Activated T-cell treated with anti-CD3 and anti-CD28 coated beads, Interleukin-2, amount 50 U/mL, for 72 hours (primary cell): ENCODE results near the gene AK1. TPM values are rescaled to one million over a fixed set of nuclear protein-coding genes. Genes with fewer than 3 reads are reported as not detected.
A peak's percentile ranks its signal among the peaks of the same experiment; 100 is the strongest.
"Not testable (repeated sequence)": the region's sequence is repeated elsewhere in the genome, so short reads cannot be mapped to it uniquely, and the experiment has no call there.

Source experiments
- ATAC-seq, 2 donors: fragments of 150-1000 bp; cut with Tn5 transposase; replicated peaks in 1 of 2; 2 replicates each; pipeline ENCODE4 v1.10.0; 2021; ENCODE audit warnings: moderate library complexity in 2 of 2, mild to moderate bottlenecking in 1 of 2
- DNase-seq, 2 donors: peaks; one replicate each; pipeline ENCODE4 v3.0.0; 2021 to 2022; ENCODE audit warnings: mixed read lengths in 1 of 2
- H3K27ac Mint-ChIP-seq: one replicate; pipeline ENCODE4 v1.8.0; 2022; ENCODE audit warnings: mild to moderate bottlenecking, moderate library complexity, mixed read lengths
- H3K27me3 Mint-ChIP-seq: one replicate; pipeline ENCODE4 v1.8.0; 2022; ENCODE audit warnings: low read depth, mixed read lengths
- H3K36me3 Mint-ChIP-seq, 2 donors: one replicate each; pipeline ENCODE4 v1.8.0; 2022; ENCODE audit warnings: mixed read lengths in 2 of 2, mild to moderate bottlenecking in 1 of 2; ENCODE audit not compliant: insufficient read depth in 2 of 2
- H3K4me1 Mint-ChIP-seq: one replicate; pipeline ENCODE4 v1.8.0; 2022; ENCODE audit warnings: low read depth, mixed read lengths
- H3K4me3 Mint-ChIP-seq, 2 donors: one replicate each; pipeline ENCODE4 v1.8.0; 2022; ENCODE audit warnings: mild to moderate bottlenecking in 2 of 2, mixed read lengths in 2 of 2, moderate library complexity in 2 of 2
- H3K9me3 Mint-ChIP-seq, 2 donors: one replicate each; pipeline ENCODE4 v1.8.0; 2022; ENCODE audit warnings: mixed read lengths in 2 of 2
- total RNA-seq, 2 donors: library from RNA; stranded (reverse); gene quantifications; one replicate each; pipeline ENCODE4 v1.2.3, GENCODE V29; 2022

AK1 gene
- total RNA-seq, 2 donors from 2014 or later: 37.7 to 41.9 TPM

DNA sequence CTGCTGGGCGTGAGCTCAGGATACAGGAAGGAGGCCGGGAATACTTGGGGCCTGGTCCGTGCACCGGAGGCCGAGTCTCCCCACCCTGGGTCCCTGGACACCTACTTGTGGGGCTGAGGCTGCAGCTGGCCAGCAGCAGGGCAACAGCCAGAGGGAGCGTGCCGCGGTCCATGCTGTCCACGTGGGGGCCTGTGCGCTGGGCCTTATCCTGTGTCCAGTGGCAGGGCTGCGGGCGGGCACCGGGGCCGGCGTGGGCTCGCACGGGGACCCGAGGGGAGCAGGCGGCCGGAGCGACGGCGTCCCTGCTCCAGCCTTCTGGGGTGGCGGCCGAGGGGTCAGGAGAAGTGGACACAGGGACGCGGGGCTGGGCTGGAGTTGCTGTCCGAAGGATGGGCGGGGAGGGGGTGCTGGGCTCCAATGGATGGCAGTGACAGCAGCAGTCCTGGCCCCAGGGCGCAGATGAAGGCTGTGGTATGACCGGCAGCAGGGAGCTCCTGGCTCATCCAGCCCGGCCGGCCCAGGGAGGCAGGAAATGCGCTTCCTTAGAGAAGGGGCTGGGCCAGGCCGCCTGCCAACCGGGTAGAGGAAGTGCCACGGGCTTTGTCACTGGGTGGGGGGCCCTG lies 23.2 kb downstream of the AK1 start, which contains the start of gene ENG:
Gene ENG (minus strand): TSS at position 475 of the 623 bp plus-strand sequence. CDS start 303 bp downstream, at position 172.
- Mint-ChIP-seq H3K4me3 (peak within 1 kb of the TSS; percentile 92 to 93), H3K9me3 (peaks cover 4 to 6% of the 10 kb centered on the region in 2 donors), H3K27me3 (no peaks in the 10 kb centered on the region), H3K27ac (peak within 1 kb of the TSS; percentile 91), H3K4me1 (peaks cover 43% of the 10 kb centered on the region), H3K36me3 (peaks cover 3 to 7% of the 10 kb centered on the region in 2 donors)
- ATAC-seq (peak; percentile 65 to 80), DNase-seq (peak; percentile 41 to 55)

DNA sequence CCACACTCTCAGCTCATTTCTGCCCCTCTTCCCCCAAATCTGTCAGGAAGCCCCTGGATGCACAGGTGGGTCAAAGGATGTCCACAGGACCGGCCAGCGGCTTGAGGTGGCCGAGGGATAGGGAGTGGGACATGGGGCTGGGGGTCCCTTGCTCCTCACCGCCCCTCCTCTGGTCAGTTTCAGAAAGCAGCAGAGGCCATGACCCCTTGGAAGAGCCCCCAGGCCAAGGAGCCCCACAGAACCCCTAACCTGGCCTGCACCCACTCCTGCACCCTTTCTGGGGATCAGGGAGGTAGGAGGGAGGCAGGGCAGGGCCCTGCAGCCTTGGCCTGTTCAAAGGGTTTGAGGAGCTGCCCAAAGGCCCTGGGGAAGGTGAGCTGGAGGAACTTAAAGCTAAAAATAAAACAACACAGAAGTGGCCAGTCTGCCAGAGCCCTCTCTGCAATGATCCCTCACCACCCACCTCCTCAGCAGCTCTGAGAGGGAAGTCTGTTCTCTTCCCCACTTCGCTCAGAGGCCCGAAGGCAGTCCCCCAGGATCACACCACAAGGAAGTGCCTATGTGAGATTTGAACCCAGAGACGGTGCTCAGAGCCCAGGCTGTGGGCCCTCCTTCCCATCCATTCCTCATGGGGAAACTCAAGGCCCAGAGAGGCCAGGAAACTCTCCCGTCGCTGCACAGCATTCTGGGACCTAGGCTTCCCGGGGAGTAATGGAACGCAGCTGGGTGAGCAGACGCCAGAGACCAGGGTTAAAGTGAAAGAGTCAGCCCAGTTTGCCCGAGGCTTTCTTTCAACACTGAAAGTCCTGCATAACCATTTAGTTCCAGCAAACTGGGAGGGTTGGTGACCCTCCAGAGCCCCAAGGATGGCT lies 23.9 kb downstream of the AK1 start:
- peaks cover 43% of the 10 kb centered on the region for H3K4me1 Mint-ChIP-seq
- peak overlapping the region; percentile 92 to 93 for H3K4me3 Mint-ChIP-seq

GRCh38 chr9:127852829-127853228 lies 24.6 kb downstream of the AK1 start:
- no peaks in the 10 kb centered on the region for H3K27me3 Mint-ChIP-seq
- peaks cover 14 to 17% of the 10 kb centered on the region in 2 donors for H3K36me3 Mint-ChIP-seq
- ATAC-seq (no peak), DNase-seq (no peak)
- peaks cover 10 to 11% of the 10 kb centered on the region in 2 donors for H3K9me3 Mint-ChIP-seq
- H3K4me3 Mint-ChIP-seq: peak overlapping the region; percentile 18 to 92
- no peak overlapping the region for H3K27ac Mint-ChIP-seq
- H3K4me1 Mint-ChIP-seq: peaks cover 40% of the 10 kb centered on the region

More for the DNA sequence above, 23.9 kb downstream of the AK1 start:
- H3K27ac Mint-ChIP-seq: peak overlapping the region; percentile 91
- ATAC-seq: peak; percentile 32 to 36
- H3K9me3 Mint-ChIP-seq: peaks cover 10 to 11% of the 10 kb centered on the region in 2 donors
- no peaks in the 10 kb centered on the region for H3K27me3 Mint-ChIP-seq
- H3K36me3 Mint-ChIP-seq: peaks cover 11 to 15% of the 10 kb centered on the region in 2 donors
- DNase-seq: no peak

DNA sequence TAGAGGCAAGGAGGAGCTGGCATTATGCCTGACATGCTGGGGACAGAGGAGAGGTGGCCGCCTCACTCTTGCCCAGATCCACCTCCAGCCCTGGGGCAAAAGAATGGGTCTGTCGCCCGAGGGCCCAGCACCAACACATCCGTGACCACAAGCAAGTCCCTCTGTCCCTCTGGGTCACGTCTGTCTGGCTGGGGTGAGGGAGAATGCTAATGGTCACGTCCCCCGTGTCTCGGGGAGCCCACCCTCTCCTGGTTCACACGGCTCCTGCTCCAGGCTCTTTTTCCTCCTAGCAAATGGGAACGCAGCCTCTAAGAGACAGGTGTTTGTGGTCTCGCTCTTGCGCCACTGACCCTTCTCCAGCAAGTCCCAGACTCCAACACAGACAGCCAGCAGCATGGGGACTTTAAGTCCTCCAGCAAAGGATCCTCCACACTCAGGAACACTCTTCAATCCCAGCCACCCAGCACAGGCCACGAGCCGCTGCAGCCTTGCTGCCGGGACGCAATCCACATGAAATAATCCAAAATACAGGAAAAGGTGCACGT lies 27.1 kb downstream of the AK1 start:
- peaks cover 32% of the 10 kb centered on the region for H3K4me1 Mint-ChIP-seq
- ATAC-seq (no peak), DNase-seq (no peak)
- no peaks in the 10 kb centered on the region for H3K27me3 Mint-ChIP-seq
- H3K36me3 Mint-ChIP-seq: peaks cover 14 to 17% of the 10 kb centered on the region in 2 donors
- H3K27ac Mint-ChIP-seq: no peak overlapping the region
- no peak overlapping the region for H3K4me3 Mint-ChIP-seq
- peaks cover 10 to 11% of the 10 kb centered on the region in 2 donors for H3K9me3 Mint-ChIP-seq

DNA sequence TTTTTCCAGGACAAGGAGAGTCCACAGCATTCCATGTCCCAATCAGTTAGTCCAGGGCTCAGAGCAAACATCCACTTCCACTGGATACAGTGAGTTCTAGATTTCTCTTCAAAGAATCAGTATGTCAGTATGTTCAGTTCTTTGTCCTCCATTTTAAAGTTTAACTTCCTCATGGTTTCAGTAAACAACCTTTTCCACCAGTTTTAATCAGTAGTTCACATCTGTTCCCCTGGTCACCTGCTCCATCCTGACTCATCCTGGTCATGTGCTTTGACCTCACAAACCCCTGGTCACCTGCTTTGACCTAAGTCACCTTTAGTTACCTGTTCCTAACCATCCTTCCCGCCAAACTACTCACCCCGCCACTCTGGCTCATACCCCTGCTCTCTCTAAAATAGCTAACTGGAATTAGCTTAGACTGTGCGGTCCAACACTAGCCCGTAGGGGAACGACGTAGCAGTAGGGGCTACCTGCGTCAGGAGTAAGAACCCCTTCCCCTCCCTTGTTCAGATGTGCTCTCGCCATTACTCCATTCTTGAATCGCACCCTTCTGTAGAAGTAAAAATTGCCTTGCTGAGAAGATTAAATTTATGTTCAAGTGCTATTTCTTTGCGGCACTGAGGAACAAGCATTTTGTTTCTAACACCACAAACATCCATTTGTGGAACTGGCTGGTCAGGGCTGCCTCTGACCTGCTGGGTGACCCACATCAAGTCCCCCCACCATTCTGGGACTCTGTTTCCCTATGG lies 28.5 kb downstream of the AK1 start:
- Mint-ChIP-seq H3K36me3 (peaks cover 14 to 17% of the 10 kb centered on the region in 2 donors), H3K27ac (no peak overlapping the region), H3K4me3 (no peak overlapping the region), H3K9me3 (peaks cover 10 to 11% of the 10 kb centered on the region in 2 donors), H3K27me3 (no peaks in the 10 kb centered on the region), H3K4me1 (peaks cover 26% of the 10 kb centered on the region)
- ATAC-seq (no peak), DNase-seq (no peak)

DNA sequence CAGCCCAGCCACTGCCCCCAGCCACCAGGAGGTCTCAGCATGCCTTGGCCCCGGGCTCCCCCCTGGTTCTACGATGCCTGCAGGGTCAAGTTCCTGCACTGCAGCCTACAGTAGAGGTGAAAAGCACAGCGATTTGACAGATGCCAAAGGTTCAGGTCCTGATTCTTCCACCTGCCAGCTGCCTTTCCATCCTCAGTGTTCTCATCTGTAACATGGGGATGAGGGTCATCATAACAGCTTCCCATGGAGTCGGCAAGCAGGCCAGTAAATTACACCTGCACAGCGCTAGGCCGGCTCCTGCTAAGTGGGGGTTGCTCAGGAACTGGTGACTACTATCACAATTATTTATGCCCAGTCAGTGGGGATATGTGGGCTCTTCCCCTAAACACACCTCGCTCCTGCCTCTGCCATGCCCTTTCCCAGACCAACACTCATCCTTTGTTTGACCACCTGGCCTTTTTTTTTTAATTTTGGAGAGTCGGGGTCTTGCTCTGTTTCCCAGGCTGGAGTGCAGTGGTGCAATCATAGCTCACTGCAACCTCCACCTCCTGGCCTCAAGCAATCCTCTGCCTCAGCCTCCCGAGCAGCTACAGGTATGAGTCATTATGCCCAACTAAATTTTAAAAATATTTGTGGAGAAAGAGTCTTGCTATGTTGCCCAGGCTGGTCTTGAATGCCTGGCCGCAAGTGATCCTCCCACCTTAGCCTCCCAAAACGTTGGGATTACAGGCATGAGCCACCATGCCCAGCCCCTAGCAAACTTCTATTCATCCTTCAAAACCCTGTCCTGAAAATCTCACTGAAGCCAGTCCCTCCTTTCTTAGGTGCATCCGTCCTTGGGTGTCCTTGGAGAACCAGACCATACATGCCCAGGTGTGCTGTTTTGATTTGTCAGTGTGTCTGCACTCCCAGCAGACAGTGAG lies 29.4 kb downstream of the AK1 start:
- peaks cover 14 to 17% of the 10 kb centered on the region in 2 donors for H3K36me3 Mint-ChIP-seq
- peaks cover 10 to 11% of the 10 kb centered on the region in 2 donors for H3K9me3 Mint-ChIP-seq
- H3K4me3 Mint-ChIP-seq: no peak overlapping the region
- DNase-seq (no peak), ATAC-seq (no peak)
- no peaks in the 10 kb centered on the region for H3K27me3 Mint-ChIP-seq
- no peak overlapping the region for H3K27ac Mint-ChIP-seq
- H3K4me1 Mint-ChIP-seq: peaks cover 17% of the 10 kb centered on the region

DNA sequence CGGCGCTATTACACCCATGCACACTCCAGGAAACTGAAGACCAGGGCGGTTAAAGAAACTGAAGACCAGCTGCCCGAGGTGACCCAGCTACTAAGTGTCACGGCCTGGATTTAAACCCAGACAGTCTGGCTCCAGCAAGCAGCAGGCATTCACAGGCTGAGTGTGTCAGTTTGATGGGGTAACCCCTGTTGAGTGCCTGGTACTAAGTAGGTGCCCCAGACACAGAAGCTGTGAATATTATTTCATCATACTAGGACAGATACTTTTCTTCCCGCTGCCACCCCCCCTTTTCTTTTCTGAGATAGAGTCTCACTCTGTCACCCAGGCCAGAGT lies 30.3 kb downstream of the AK1 start:
- H3K4me1 Mint-ChIP-seq: peaks cover 8% of the 10 kb centered on the region
- DNase-seq (no peak), ATAC-seq (no peak)
- no peaks in the 10 kb centered on the region for H3K27me3 Mint-ChIP-seq
- peaks cover 10 to 11% of the 10 kb centered on the region in 2 donors for H3K9me3 Mint-ChIP-seq
- H3K4me3 Mint-ChIP-seq: no peak overlapping the region
- H3K27ac Mint-ChIP-seq: no peak overlapping the region
- peaks cover 14 to 17% of the 10 kb centered on the region in 2 donors for H3K36me3 Mint-ChIP-seq

DNA sequence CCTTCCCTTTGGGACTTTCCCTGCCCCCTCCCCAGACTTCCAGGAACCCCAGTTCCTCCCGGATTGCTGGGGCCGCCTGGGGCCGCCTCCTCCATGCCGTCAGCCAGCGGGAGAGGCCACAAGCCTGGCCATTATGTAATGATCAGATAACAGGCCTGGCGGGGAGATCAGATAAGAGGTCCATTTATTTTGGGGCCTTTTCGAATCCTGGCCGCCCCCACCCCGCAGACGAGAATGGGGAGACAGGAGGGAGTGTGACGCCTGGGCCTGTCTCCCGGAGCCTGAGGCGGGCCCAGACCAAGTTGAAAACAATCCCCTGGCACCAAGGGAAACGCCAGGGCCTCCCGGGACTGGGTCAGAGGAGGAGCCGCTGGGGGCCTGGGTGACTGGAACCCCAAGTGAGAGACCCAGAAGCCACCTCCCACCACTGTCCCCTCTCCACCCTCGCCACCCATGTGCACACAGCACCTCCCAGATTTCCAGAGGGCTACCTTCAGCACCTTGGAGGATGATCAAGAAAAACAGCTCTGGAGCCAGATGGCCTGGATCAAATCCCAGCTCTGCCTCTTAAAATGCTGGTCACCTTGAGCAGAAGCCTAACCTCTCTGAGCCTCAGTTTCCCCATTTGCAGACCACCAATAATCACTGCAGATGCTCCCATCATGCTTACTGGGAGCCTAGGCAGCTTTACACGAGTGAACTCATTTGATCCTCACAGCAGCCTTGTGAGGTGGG lies 30.9 kb downstream of the AK1 start:
- ATAC-seq: no peak
- no peak overlapping the region for H3K27ac Mint-ChIP-seq
- H3K9me3 Mint-ChIP-seq: peaks cover 10 to 11% of the 10 kb centered on the region in 2 donors

GRCh38 chr9:127845619-127846018 lies 31.9 kb downstream of the AK1 start:
- not testable (repeated sequence) for H3K4me3 Mint-ChIP-seq, DNase-seq, ATAC-seq, H3K27ac Mint-ChIP-seq, H3K4me1 Mint-ChIP-seq, H3K27me3 Mint-ChIP-seq
- Mint-ChIP-seq H3K9me3 (peaks cover 10% of the 10 kb centered on the region in 2 donors), H3K36me3 (peaks cover 13 to 15% of the 10 kb centered on the region in 2 donors)

More for the DNA sequence above, 30.9 kb downstream of the AK1 start:
- H3K36me3 Mint-ChIP-seq: peaks cover 14 to 17% of the 10 kb centered on the region in 2 donors
- H3K4me1 Mint-ChIP-seq: peaks cover 2% of the 10 kb centered on the region
- H3K4me3 Mint-ChIP-seq: no peak overlapping the region
- DNase-seq: no peak
- no peaks in the 10 kb centered on the region for H3K27me3 Mint-ChIP-seq

- Mint-ChIP-seq H3K27ac (no peak overlapping the region), H3K9me3 (peaks cover 8% of the 10 kb centered on the region in 2 donors), H3K4me3 (no peak overlapping the region), H3K27me3 (no peaks in the 10 kb centered on the region), H3K4me1 (no peaks in the 10 kb centered on the region), H3K36me3 (peaks cover 11 to 12% of the 10 kb centered on the region in 2 donors)
- no peak for DNase-seq
- no peak for ATAC-seq
These were observed 32.6 kb downstream of the AK1 start for GRCh38 chr9:127844821-127845359.

- no peaks in the 10 kb centered on the region for H3K36me3 Mint-ChIP-seq
- H3K27me3 Mint-ChIP-seq: no peaks in the 10 kb centered on the region
- H3K27ac Mint-ChIP-seq: no peak overlapping the region
These were observed 36.2 kb downstream of the AK1 start for GRCh38 chr9:127841087-127841835.

More at GRCh38 chr9:127841087-127841835, 36.2 kb downstream of the AK1 start:
- H3K4me1 Mint-ChIP-seq: no peaks in the 10 kb centered on the region
- H3K4me3 Mint-ChIP-seq: no peak overlapping the region
- no peaks in the 10 kb centered on the region for H3K9me3 Mint-ChIP-seq
- DNase-seq (no peak), ATAC-seq (no peak)
